Activated CD4-positive, alpha-beta T cell treated with anti-CD3 and anti-CD28 coated beads, Interleukin-2, amount 50 U/mL, for 24 hours (primary cell): Measurements from ENCODE around the gene JARID2.

Experiments
- DNase-seq, 2 donors: peaks; one replicate each; pipeline ENCODE4 v3.0.0-alpha.2; 2020; ENCODE audit warnings: low read depth in 1 of 2, low spot score in 1 of 2

Gene JARID2

GRCh38 chr6:15484140-15484539 is 238.3 kb downstream of the JARID2 start:
- DNase-seq, result no peak

- DNase-seq, result no peak
Measured at GRCh38 chr6:15484821-15485220, 239.0 kb downstream of the JARID2 start.

DNA sequence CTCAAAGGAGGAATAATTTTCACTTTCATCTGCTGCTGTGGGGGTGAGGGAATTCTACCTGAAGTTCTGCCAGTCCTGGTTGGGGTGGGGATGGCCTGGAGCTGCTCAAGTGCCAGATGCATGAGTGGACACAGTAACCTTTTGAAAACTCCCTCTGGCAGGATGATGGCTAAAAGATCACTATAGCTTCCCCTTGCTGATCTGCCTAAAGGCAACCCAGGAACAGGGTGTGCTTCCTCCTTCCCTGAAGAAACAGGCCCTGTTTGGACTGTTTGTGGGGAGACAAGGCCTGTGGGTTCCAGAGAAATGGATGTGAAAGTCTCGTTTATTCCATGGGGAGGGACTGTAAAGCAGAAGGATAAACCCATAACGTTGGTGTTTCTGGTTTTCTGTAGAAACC is 240.1 kb downstream of the JARID2 start:
- no peak for DNase-seq

DNA sequence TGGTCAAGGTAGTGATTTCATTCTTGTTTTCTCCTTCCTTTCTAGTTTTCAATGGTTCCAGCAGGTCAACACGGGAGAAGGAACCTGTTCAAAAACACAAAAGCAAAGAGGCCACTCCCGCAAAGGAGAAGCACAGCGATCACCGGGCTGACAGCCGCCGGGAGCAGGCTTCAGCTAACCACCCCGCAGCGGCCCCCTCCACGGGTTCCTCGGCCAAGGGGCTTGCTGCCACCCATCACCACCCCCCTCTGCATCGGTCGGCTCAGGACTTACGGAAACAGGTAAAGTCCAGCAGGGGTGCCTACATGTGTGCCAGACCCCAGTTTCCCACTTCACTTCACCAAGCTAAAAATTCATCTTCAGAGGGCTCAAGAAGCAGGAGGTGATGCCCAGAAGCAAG is 241.4 kb downstream of the JARID2 start:
- DNase-seq, result no peak

DNA sequence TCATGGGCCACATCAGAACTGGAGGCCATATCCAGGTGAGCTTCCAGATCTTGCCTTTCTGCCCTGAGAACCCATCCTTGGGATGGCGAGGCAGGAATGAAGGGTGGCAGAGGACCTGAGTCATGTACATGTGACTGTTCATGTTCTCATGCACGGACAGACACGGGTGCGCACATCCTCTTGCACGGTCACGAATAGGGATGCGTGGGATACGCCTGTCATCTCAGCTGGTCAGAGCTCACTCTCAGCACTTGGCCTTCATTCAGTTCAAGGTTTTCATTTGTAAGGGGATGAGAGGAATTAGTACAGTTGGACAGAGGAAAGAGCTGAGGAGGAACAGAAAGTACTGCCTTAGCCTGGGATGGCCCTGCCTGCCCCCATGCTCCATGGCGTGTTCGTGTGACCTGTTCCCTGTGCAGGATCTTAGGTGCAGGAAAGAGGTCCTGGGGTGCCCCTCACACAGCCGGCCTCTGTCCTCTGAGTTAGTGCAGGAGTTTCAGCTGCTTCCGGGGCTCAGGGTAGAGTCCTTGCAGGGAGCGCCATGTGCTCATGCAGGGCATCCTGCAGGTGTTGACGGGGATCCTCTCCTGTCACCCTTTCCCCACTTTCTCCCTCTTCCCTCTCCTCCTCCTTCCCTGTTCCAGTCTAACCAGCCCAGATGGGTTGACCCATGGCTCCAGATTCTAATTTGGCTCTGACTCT is 243.5 kb downstream of the JARID2 start:
- no peak for DNase-seq

DNA sequence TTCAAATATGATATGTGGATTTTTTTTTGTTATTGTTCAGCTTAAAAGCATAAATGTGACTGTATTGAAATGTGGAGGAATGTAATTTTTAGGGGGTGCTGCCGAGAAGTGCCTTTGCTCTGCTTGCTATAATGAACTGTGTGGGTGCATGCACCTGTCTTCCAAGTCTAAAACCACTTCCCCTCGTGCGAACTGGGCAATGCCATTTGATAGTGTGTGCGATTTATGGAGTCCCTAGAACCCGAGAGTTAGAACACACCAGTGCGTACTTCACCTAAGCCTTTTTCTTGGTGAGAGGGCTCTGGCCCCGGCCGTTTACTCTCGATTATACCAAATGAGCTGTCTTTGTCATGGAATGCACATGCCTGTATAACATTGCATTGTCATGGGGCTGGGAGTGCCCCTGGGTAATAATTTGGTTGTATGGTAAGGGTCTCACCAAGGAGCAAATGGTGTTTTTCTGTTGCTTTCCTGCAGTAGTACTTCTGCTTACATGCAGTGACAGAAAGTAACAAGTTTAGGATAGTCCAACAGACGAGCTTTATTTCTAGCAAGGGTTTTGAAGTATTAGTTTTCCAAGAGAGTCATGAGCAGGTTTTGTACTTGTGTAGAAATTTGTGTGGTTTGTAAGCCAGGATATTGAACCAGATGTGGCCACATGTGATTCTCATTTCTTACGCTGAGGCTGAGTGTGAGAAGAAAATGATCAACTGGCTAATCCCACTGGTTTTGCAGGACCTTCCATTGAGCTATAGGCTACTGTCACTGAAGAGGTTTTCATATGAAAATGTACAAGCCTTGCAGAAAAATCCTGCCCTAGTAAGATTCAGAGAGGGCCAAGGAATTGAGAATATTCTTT is 244.6 kb downstream of the JARID2 start:
- no peak for DNase-seq

GRCh38 chr6:15491255-15491985 is 245.6 kb downstream of the JARID2 start:
- peak; percentile 52 to 72 for DNase-seq

- DNase-seq, result no peak
Measured at GRCh38 chr6:15491986-15492269, 246.1 kb downstream of the JARID2 start.

GRCh38 chr6:15493437-15494168 is 247.7 kb downstream of the JARID2 start:
- DNase-seq, result no peak

GRCh38 chr6:15495375-15495901 is 249.6 kb downstream of the JARID2 start:
- DNase-seq, result no peak

DNA sequence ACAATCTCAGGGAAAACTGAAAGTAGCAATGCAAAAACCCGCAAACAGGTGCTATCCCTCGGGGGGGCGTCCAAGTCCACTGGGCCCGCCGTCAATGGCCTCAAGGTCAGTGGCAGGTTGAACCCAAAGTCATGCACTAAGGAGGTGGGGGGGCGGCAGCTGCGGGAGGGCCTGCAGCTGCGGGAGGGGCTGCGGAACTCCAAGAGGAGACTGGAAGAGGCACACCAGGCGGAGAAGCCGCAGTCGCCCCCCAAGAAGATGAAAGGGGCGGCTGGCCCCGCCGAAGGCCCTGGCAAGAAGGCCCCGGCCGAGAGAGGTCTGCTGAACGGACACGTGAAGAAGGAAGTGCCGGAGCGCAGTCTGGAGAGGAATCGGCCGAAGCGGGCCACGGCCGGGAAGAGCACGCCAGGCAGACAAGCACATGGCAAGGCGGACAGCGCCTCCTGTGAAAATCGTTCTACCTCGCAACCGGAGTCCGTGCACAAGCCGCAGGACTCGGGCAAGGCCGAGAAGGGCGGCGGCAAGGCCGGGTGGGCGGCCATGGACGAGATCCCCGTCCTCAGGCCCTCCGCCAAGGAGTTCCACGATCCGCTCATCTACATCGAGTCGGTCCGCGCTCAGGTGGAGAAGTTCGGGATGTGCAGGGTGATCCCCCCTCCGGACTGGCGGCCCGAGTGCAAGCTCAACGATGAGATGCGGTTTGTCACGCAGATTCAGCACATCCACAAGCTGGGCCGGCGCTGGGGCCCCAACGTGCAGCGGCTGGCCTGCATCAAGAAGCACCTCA is 250.7 kb downstream of the JARID2 start:
- no peak for DNase-seq

- DNase-seq, result no peak
Measured at GRCh38 chr6:15498640-15499039, 252.8 kb downstream of the JARID2 start.

GRCh38 chr6:15499125-15499524 is 253.3 kb downstream of the JARID2 start:
- DNase-seq, result no peak

DNA sequence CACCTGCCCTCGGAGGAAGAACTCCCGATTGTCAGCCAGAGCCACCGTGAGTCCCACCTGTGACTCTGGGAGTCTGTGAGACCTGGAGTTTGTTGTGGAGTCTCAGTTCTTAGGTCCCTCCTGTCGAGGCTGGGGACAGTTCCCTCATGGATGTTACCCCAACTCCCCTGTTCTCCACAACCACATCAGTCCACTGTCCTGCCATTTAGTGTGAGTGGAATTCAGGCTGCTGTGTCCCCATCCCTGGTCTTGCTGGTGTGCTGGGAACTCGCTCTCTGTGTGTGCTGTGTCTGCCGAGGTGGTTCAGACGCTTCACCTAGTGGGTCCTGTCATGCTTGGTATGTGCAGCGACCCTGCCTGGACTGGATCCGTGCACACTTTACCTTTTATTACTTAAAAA is 253.7 kb downstream of the JARID2 start:
- no peak for DNase-seq

DNA sequence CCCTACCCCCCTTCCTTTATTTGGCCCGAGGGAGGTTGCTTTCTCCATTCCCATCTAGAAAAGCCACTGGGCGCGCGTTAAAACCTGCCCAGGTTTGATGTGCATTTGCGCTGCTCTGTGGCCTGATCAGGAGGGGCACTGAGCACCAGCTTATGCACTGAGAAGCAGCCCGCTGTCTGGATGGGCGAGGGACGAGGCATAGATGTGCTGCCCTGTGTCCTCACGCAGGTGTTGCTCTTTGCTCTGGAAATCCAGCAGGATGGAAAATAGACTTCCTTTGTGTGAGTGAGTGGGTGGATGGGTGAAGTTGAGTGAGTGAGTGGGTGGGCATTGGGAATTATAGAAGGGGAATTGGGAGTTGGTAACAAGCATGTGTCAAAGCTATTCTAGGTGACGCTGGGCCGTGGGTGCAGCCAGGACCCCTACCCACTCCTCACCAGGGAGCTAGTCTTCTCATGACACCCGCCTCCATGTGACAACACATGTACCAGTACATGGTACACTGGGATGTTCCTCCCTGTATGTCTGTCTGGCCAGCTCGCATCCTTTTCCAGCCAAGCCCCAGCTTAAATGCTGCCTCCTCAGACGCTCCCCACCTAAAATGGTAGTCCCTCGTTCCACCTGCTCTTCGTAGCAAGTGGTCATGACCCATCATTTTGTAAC is 254.3 kb downstream of the JARID2 start:
- DNase-seq, result no peak

DNA sequence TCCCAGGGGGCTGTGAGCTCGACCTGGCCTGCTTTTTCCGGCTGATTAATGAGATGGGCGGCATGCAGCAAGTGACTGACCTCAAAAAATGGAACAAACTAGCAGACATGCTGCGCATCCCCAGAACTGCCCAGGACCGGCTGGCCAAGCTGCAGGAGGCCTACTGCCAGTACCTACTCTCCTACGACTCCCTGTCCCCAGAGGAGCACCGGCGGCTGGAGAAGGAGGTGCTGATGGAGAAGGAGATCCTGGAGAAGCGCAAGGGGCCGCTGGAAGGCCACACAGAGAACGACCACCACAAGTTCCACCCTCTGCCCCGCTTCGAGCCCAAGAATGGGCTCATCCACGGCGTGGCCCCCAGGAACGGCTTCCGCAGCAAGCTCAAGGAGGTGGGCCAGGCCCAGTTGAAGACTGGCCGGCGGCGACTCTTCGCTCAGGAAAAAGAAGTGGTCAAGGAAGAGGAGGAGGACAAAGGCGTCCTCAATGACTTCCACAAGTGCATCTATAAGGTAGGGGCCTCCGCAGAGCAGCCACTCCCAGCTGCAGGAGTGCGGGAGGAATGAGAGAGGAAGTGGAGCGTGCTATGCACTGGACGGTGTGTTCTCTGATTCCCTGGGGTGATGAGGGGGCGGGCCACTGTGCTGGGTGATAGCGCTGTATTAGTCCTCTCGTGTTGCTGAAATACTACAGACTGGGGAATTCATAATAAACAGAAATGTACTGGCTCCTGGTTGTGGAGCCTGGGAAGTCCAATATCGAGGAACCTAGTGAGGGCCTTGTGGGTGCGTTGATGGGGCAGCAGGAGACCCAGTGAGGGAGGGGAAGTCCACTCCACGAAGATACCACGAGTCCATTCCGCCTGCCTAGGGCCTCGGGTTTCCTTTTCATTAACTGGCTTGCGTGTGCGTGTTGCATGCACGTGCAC is 255.3 kb downstream of the JARID2 start:
- no peak for DNase-seq

DNA sequence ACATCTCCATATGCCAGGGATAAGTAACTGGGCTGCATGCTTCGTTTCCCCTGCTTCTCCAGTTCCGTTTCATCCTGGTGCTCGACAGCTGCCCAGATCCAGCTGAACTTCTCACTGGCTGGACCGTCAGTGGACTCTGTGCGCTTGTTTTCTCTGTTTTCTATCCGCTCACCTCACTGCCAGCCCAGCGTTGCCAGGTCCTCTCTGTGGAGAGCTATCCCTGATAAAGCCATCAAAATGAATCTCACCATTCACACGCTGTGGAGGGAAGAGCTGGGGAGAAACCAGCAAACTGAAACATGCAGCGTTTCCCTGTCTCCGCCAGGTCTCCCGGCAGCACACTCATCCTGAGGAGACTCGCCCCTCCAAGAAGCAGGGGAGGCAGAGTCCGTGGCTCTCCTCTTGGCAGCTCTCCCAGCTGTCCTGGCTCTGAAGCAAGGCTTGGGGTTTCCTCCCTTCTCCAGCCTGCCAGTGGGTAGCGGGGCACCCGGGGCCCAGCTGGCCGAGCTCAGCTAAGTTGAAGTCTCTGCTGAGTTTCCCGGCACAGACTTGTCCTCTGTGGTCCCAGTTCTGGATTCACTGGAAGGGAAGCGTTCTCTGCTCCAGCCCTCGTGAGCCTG is 256.1 kb downstream of the JARID2 start:
- DNase-seq, result no peak
